HCT116 (cell line): Measurements from ENCODE around the gene CRTC1. TPM values are rescaled to one million over a fixed set of nuclear protein-coding genes. Genes with fewer than 3 reads are reported as not detected.

Source experiments
- ATAC-seq: fragments of 200-7000 bp; cut with Tn5 transposase; 2 replicates; pipeline ENCODE4 v1.9.1; 2020; ENCODE audit warnings: mild to moderate bottlenecking, moderate library complexity
- BruUV-seq: library from RNA; stranded (reverse); fragments of 400-500 nt; replicated peaks from 2 replicates; lab custom pipeline; 2021; lab: Mats Ljungman, UMichigan
- CTCF ChIA-PET: fragments of 300-600 bp; sonication (Branson Sonifier 250); formaldehyde crosslinking; loops from one replicate; lab custom pipeline; 2021; ENCODE audit warnings: antibody characterized with exemption; lab: Charles Lee
- POLR2A ChIA-PET: fragments of 300-600, 350-600 bp; sonication (Branson Sonifier 250); formaldehyde crosslinking; loops from one replicate; lab custom pipeline; 2021; ENCODE audit warnings: antibody characterized with exemption; lab: Charles Lee
- RAD21 ChIA-PET, 2 experiments: fragments of 300-600 bp; sonication (Branson Sonifier 250); formaldehyde crosslinking; loops; one replicate each; lab custom pipeline; 2023; ENCODE audit warnings: low total read pairs in 2 of 2; ENCODE audit not compliant: uncharacterized antibody in 2 of 2, unreplicated experiment in 2 of 2, low non-redundant PET in 1 of 2; lab: Charles Lee
- DNase-seq: peaks from one replicate; pipeline ENCODE4 v3.0.0-alpha.2; 2010; ENCODE audit warnings: low read depth, low spot score
- H2AFZ ChIP-seq: fragments of 200-600 bp; shearing (Covaris generic), sonication (generic); 2 replicates; pipeline ENCODE4 v1.6.1; 2017; ENCODE audit warnings: low read depth, mixed run types, mixed read lengths, antibody characterized with exemption, low read length; ENCODE audit not compliant: poor library complexity, severe bottlenecking
- H3K27ac ChIP-seq: 2 replicates; pipeline ENCODE4 v1.5.1; 2012; ENCODE audit warnings: low read depth, low read length
- H3K27me3 ChIP-seq: fragments of 200-600 bp; sonication (generic); 2 replicates; pipeline ENCODE4 v1.6.1; 2016; ENCODE audit warnings: mixed run types, low read length, mixed read lengths; ENCODE audit not compliant: insufficient read depth
- H3K36me3 ChIP-seq, 2 experiments: fragments of 200-500 bp in 1 of 2; fragments of 200-600 bp in 1 of 2; sonication (Bioruptor generic) in 1 of 2; sonication (generic) in 1 of 2; 2 replicates each; pipeline versions ENCODE4 v1.5.1 to v1.6.1; 2014 to 2016; ENCODE audit warnings: low read length in 2 of 2, inconsistent platforms in 1 of 2, mixed read lengths in 1 of 2, mixed run types in 1 of 2; ENCODE audit not compliant: insufficient read depth in 2 of 2, control insufficient read depth in 1 of 2
- H3K4me1 ChIP-seq, 2 experiments: fragments of 200-600 bp in 1 of 2; sonication (generic) in 1 of 2; 2 replicates each; pipeline versions ENCODE4 v1.5.1 to v1.6.1; 2012 to 2017; ENCODE audit warnings: low read length in 2 of 2, inconsistent platforms in 1 of 2, mild to moderate bottlenecking in 1 of 2, mixed read lengths in 1 of 2, mixed run types in 1 of 2, moderate library complexity in 1 of 2; ENCODE audit not compliant: insufficient read depth in 2 of 2, control insufficient read depth in 1 of 2
- H3K4me2 ChIP-seq: fragments of 200-600 bp; sonication (generic); 2 replicates; pipeline ENCODE4 v1.6.1; 2017; ENCODE audit warnings: mixed run types, low read length, mixed read lengths
- H3K4me3 ChIP-seq, 2 experiments: fragments of 200-600 bp in 1 of 2; sonication (generic) in 1 of 2; replicated peaks in 1 of 2; 2 replicates each; pipeline ENCODE4 v1.5.1; 2011 to 2016; ENCODE audit warnings: low read length in 2 of 2, control low read depth in 1 of 2, low read depth in 1 of 2, mild to moderate bottlenecking in 1 of 2, mixed read lengths in 1 of 2, mixed run types in 1 of 2
- H3K79me2 ChIP-seq: fragments of 200-600 bp; sonication (generic); 2 replicates; pipeline ENCODE4 v1.6.1; 2017; ENCODE audit warnings: mild to moderate bottlenecking, mixed run types, low read length, moderate library complexity, mixed read lengths; ENCODE audit not compliant: insufficient read depth
- H3K9ac ChIP-seq: fragments of 200-600 bp; sonication (generic); 2 replicates; pipeline ENCODE4 v1.6.1; 2016; ENCODE audit warnings: low read length, mixed read lengths
- H3K9me2 ChIP-seq: fragments of 200-600 bp; sonication (generic), shearing (Covaris generic); 2 replicates; pipeline ENCODE4 v1.6.1; 2017; ENCODE audit warnings: mixed run types, mild to moderate bottlenecking, moderate library complexity; ENCODE audit not compliant: insufficient read depth
- H3K9me3 ChIP-seq, 2 experiments: fragments of 200-500 bp in 1 of 2; fragments of 200-600 bp in 1 of 2; sonication (Bioruptor generic) in 1 of 2; sonication (generic) in 1 of 2; 2 replicates each; pipeline ENCODE4 v1.6.1; 2014 to 2017; ENCODE audit warnings: low read length in 2 of 2, mixed read lengths in 2 of 2, inconsistent platforms in 1 of 2, low read depth in 1 of 2, mild to moderate bottlenecking in 1 of 2, mixed run types in 1 of 2, moderate library complexity in 1 of 2; ENCODE audit not compliant: control insufficient read depth in 1 of 2, insufficient read depth in 1 of 2
- H4K20me1 ChIP-seq: fragments of 200-600 bp; sonication (generic), shearing (Covaris generic); 2 replicates; pipeline ENCODE4 v1.6.1; 2017; ENCODE audit warnings: mixed run types, mild to moderate bottlenecking, moderate library complexity; ENCODE audit not compliant: insufficient read depth
- EGR1 ChIP-seq: IDR thresholded peaks from 2 replicates; pipeline ENCODE4 v1.6.1; 2012; ENCODE audit warnings: low read depth
- EZH2 ChIP-seq: fragments of 200-600 bp; sonication (generic); IDR thresholded peaks from 2 replicates; pipeline ENCODE4 v1.6.1; 2017; ENCODE audit warnings: antibody characterized with exemption, mixed run types
- EZH2phosphoT487 ChIP-seq: fragments of 200-600 bp; IDR thresholded peaks from 2 replicates; pipeline ENCODE4 v1.6.1; 2018; ENCODE audit warnings: antibody characterized with exemption, borderline replicate concordance
- MAX ChIP-seq: IDR thresholded peaks from 2 replicates; pipeline ENCODE4 v1.6.1; 2012
- REST ChIP-seq: IDR thresholded peaks from 2 replicates; pipeline ENCODE4 v1.6.1; 2012; ENCODE audit warnings: low read depth
- intact Hi-C: fragments of 100-400 bp; cut with micrococcal nuclease; formaldehyde crosslinking; loops from 2 replicates; pipeline ENCODE4 v1.10.0; 2022
- total RNA-seq: library from RNA; stranded (reverse); gene quantifications from one replicate; pipeline ENCODE4 v1.2.1, GENCODE V29; 2021; ENCODE audit not compliant: unreplicated experiment

CRTC1 gene
- total RNA-seq, 1 experiment from 2014 or later = 14.9 TPM

- BruUV-seq = no TSS peak
- H3K4me3 ChIP-seq = no peak overlapping the region
- no peak for DNase-seq
- H3K9me3 ChIP-seq = no peaks in the 10 kb centered on the region
- no peaks in the 10 kb centered on the region for H3K27me3 ChIP-seq
- POLR2A ChIA-PET = no interaction called here
- CTCF ChIA-PET = no interaction called here
- H2AFZ ChIP-seq = no peak overlapping the region
- ATAC-seq = no peak
- H3K9me2 ChIP-seq = no peaks in the 10 kb centered on the region
- no peak overlapping the region for H3K9ac ChIP-seq
- no peaks in the 10 kb centered on the region for H3K36me3 ChIP-seq
- peak overlapping the region; percentile 31; the same call in 1 of the 2 replicates for H3K4me2 ChIP-seq
- TF ChIP-seq REST (no peak), EZH2 (no peak), MAX (no peak), EGR1 (no peak), EZH2phosphoT487 (no peak)
- RAD21 ChIA-PET = no interaction called here
- intact Hi-C loops = no loop called here
- H3K4me1 ChIP-seq = peaks cover 0 to 14% of the 10 kb centered on the region in 2 experiments; a peak in 2 of 4 replicates
- no peaks in the 10 kb centered on the region for H4K20me1 ChIP-seq
- H3K79me2 ChIP-seq = no peaks in the 10 kb centered on the region
- H3K27ac ChIP-seq = no peak overlapping the region
Observed at GRCh38 chr19:18775586-18776287, 92.3 kb downstream of the CRTC1 start.
